A549 (cell line): ENCODE data around the gene FBXL20. TPM values are rescaled to one million over a fixed set of nuclear protein-coding genes. Genes with fewer than 3 reads are reported as not detected.

Source experiments
- ATAC-seq, 2 experiments: fragments of 200-7000 bp in 1 of 2; fragments of >200 bp in 1 of 2; cut with Nextera tagmentation in 1 of 2; cut with Tn5 transposase in 1 of 2; 3 replicates each; pipeline versions ENCODE4 v1.8.0 to v1.9.1; 2018 to 2020; ENCODE audit warnings: mild to moderate bottlenecking in 1 of 2, moderate library complexity in 1 of 2
- CTCF ChIA-PET: fragments of 300-600 bp; sonication (Branson Sonifier 250); formaldehyde crosslinking; extraction: SDS; loops from one replicate; lab custom pipeline; 2021; ENCODE audit warnings: antibody characterized with exemption, inconsistent platforms; lab: Yijun Ruan, JAX
- POLR2A ChIA-PET: fragments of 350-600 bp; formaldehyde crosslinking; extraction: SDS; loops from one replicate; lab custom pipeline; 2021; ENCODE audit warnings: antibody characterized with exemption, inconsistent platforms; lab: Yijun Ruan, JAX
- DNase-seq, 2 experiments: peaks; one replicate each; pipeline versions ENCODE4 v3.0.0 to v3.0.0-alpha.2; 2011 to 2016; ENCODE audit warnings: low read depth in 1 of 2, low spot score in 1 of 2
- FAIRE-seq: peaks from 2 replicates; lab custom pipeline; 2011; peaks lifted over from hg19 to GRCh38; lab: Jason Lieb, UNC
- H3K27ac ChIP-seq, 2 experiments: fragments of >200 bp; sonication (Bioruptor Twin); formaldehyde crosslinking; 3 replicates each; pipeline ENCODE4 v1.5.1; 2016 to 2017
- H3K4me1 ChIP-seq: fragments of >200 bp; sonication (Bioruptor Twin); formaldehyde crosslinking; 3 replicates; pipeline ENCODE4 v1.6.1; 2016
- H3K4me2 ChIP-seq: fragments of >200 bp; sonication (Bioruptor Twin); formaldehyde crosslinking; 3 replicates; pipeline ENCODE4 v1.6.1; 2016
- H3K4me3 ChIP-seq: fragments of >200 bp; sonication (Bioruptor Twin); formaldehyde crosslinking; 3 replicates; pipeline ENCODE4 v1.5.1; 2016
- H3K9me3 ChIP-seq: fragments of >200 bp; sonication (Bioruptor Twin); formaldehyde crosslinking; 3 replicates; pipeline ENCODE4 v1.6.1; 2016
- CBX2 ChIP-seq: fragments of 200-600 bp; sonication (generic); IDR thresholded peaks from 2 replicates; pipeline ENCODE4 v1.6.1; 2016; ENCODE audit warnings: low read depth, mild to moderate bottlenecking, borderline replicate concordance
- CBX8 ChIP-seq: fragments of 200-600 bp; sonication (generic); IDR thresholded peaks from 2 replicates; pipeline ENCODE4 v1.6.1; 2016
- CHD2 ChIP-seq: fragments of 150-350 bp; IDR thresholded peaks from 2 replicates; pipeline ENCODE4 v1.6.1; 2014; ENCODE audit warnings: low read length; ENCODE audit not compliant: partially characterized antibody
- EP300 ChIP-seq, 2 experiments: fragments of >200 bp; sonication (Bioruptor Twin); formaldehyde crosslinking; IDR thresholded peaks; 2 replicates in 1 of 2; 3 replicates in 1 of 2; pipeline ENCODE4 v1.6.1; 2016 to 2017
- ESRRA ChIP-seq: fragments of 150-350 bp; IDR thresholded peaks from 2 replicates; pipeline ENCODE4 v1.6.1; 2014; ENCODE audit warnings: mild to moderate bottlenecking, low read length, borderline replicate concordance
- FOSB ChIP-seq: fragments of 250-450 bp; sonication (Bioruptor Pico); IDR thresholded peaks from 2 replicates; pipeline ENCODE4 v1.5.0; 2020; ENCODE audit warnings: mild to moderate bottlenecking, moderate library complexity
- FOXS1 ChIP-seq: fragments of 250-450 bp; sonication (Bioruptor Pico); IDR thresholded peaks from 2 replicates; pipeline ENCODE4 v1.5.0; 2020; ENCODE audit warnings: mild to moderate bottlenecking, moderate library complexity
- GATA3 ChIP-seq: IDR thresholded peaks from 2 replicates; pipeline ENCODE4 v1.6.1; 2012; ENCODE audit warnings: borderline replicate concordance
- HDAC2 ChIP-seq: fragments of 200-600 bp; sonication (generic); IDR thresholded peaks from 2 replicates; pipeline ENCODE4 v1.6.1; 2016
- HEYL ChIP-seq: fragments of 250-450 bp; sonication (Bioruptor Pico); IDR thresholded peaks from 2 replicates; pipeline ENCODE4 v1.8.0; 2021; ENCODE audit warnings: mild to moderate bottlenecking, moderate library complexity
- HOXA7 ChIP-seq: fragments of 250-450 bp; sonication (Bioruptor Pico); IDR thresholded peaks from 2 replicates; pipeline ENCODE4 v1.5.0; 2020; ENCODE audit warnings: mild to moderate bottlenecking, moderate library complexity
- HOXB13 ChIP-seq: fragments of 250-450 bp; sonication (Bioruptor Pico); IDR thresholded peaks from 2 replicates; pipeline ENCODE4 v1.5.0; 2020; ENCODE audit warnings: low read depth, mild to moderate bottlenecking, moderate library complexity
- JUNB ChIP-seq: fragments of >200 bp; sonication (Bioruptor Twin); formaldehyde crosslinking; IDR thresholded peaks from 2 replicates; pipeline ENCODE4 v1.6.1; 2016
- KDM1A ChIP-seq: fragments of 200-600 bp; sonication (generic); IDR thresholded peaks from 2 replicates; pipeline ENCODE4 v1.6.1; 2016; ENCODE audit warnings: low read depth, mild to moderate bottlenecking
- KDM5A ChIP-seq: fragments of 200-600 bp; sonication (generic); IDR thresholded peaks from 2 replicates; pipeline ENCODE4 v1.6.1; 2016; ENCODE audit warnings: antibody characterized with exemption, mild to moderate bottlenecking
- MAZ ChIP-seq: fragments of 150-350 bp; IDR thresholded peaks from 2 replicates; pipeline ENCODE4 v1.6.1; 2014; ENCODE audit warnings: antibody characterized with exemption, low read depth, low read length, borderline replicate concordance
- NFE2L2 ChIP-seq: fragments of 150-350 bp; conservative IDR thresholded peaks from 2 replicates; pipeline ENCODE4 v1.6.1; 2014; ENCODE audit warnings: low read length
- NPAS2 ChIP-seq: fragments of 250-450 bp; sonication (Bioruptor Pico); IDR thresholded peaks from 2 replicates; pipeline ENCODE4 v1.8.0; 2022; ENCODE audit warnings: mild to moderate bottlenecking, moderate library complexity, borderline replicate concordance
- POLR2A ChIP-seq: IDR thresholded peaks from 2 replicates; pipeline ENCODE4 v1.6.1; 2012; ENCODE audit warnings: mild to moderate bottlenecking, low read length
- RCOR1 ChIP-seq: fragments of 150-350 bp; IDR thresholded peaks from 2 replicates; pipeline ENCODE4 v1.6.1; 2014; ENCODE audit warnings: antibody characterized with exemption, low read length, low read depth
- RFX5 ChIP-seq: fragments of 450-650 bp; IDR thresholded peaks from 2 replicates; pipeline ENCODE4 v1.7.1; 2014; ENCODE audit warnings: antibody characterized with exemption, mild to moderate bottlenecking, moderate library complexity
- RNF2 ChIP-seq: fragments of 200-600 bp; sonication (generic); IDR thresholded peaks from 2 replicates; pipeline ENCODE4 v1.6.1; 2016; ENCODE audit warnings: low read depth, mild to moderate bottlenecking, antibody characterized with exemption, moderate library complexity, borderline replicate concordance
- SMC3 ChIP-seq: fragments of >200 bp; sonication (Bioruptor Twin); formaldehyde crosslinking; IDR thresholded peaks from 3 replicates; pipeline ENCODE4 v1.6.1; 2018; ENCODE audit warnings: inconsistent platforms
- SREBF2 ChIP-seq: fragments of 450-650 bp; IDR thresholded peaks from 2 replicates; pipeline ENCODE4 v1.6.1; 2014; ENCODE audit warnings: mild to moderate bottlenecking, moderate library complexity
- TFCP2L1 ChIP-seq: fragments of 250-450 bp; sonication (Bioruptor Pico); IDR thresholded peaks from 2 replicates; pipeline ENCODE4 v1.5.0; 2021; ENCODE audit warnings: mild to moderate bottlenecking
- WGBS: methylation state at CpG from one replicate; pipeline ENCODE4 v1.1.6; 2017; ENCODE audit errors: missing lambda C conversion rate; 5-methylcytosine and 5-hydroxymethylcytosine counted together
- polyA plus RNA-seq, 4 experiments: library from polyadenylated mRNA; depleted of rRNA in 3 of 4; stranded (reverse); fragments of >200 nt; fragmentation: RNase III in 1 of 4; extraction: RNeasy Plus Mini Kit Qiagen cat#74134 plus additional on column Dnase treatment in 1 of 4; gene quantifications; 2 replicates in 3 of 4; 3 replicates in 1 of 4; pipeline ENCODE4 v1.2.3, GENCODE V29; 2011 to 2017
- TF ChIP-seq, protein P1 (sequence below): fragments of >200 bp; sonication (Bioruptor Twin); formaldehyde crosslinking; IDR thresholded peaks from 2 replicates; pipeline ENCODE4 v1.6.1; 2016
- TF ChIP-seq, protein P2 (sequence below): IDR thresholded peaks from 2 replicates; pipeline ENCODE4 v1.6.1; 2012; ENCODE audit warnings: low read depth, borderline replicate concordance
- TF ChIP-seq, protein P3 (sequence below): fragments of >200 bp; sonication (Bioruptor Twin); formaldehyde crosslinking; IDR thresholded peaks from 3 replicates; pipeline ENCODE4 v1.5.1; 2016
- TF ChIP-seq, protein P4 (sequence below): IDR thresholded peaks from 2 replicates; pipeline ENCODE4 v1.6.1; 2012
- TF ChIP-seq, protein P5 (sequence below): fragments of 150-350 bp; IDR thresholded peaks from 2 replicates; pipeline ENCODE4 v1.6.1; 2014; ENCODE audit warnings: low read depth, mild to moderate bottlenecking, low read length

The FBXL20 gene
- polyA plus RNA-seq, 2 of the 4 experiments (the other 2 are of a cell fraction) = 5.7 to 6.7 TPM

DNA sequence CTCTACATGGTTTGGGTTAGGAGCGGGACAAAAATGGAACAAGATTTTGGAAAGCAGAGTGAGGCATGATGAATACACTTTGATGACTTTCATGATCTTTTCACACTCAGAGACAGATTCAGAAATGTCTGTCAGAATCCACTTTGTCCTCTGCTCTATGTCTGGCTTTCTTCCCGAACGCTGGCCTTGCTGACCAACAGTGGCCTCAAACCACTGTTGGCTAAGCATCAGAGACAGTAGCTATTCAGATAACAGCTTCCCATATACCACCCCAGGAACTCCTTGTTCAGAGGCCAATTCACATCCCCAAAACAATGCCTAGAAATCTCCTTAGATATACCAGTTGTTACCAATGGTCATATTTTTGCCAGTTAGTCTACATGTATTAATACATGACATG, 40.9 kb downstream of the FBXL20 start:
- DNase-seq (no peak), FAIRE-seq (no peak), ATAC-seq (no peak)
- 95% methylated on average over 3 of the region's 3 CpGs for WGBS
- no peak for TF ChIP-seq CBX2
- no peak for TF ChIP-seq RFX5
- TF ChIP-seq CBX8 = no peak
- no peak for TF ChIP-seq NFE2L2
- TF ChIP-seq, protein P1, sequence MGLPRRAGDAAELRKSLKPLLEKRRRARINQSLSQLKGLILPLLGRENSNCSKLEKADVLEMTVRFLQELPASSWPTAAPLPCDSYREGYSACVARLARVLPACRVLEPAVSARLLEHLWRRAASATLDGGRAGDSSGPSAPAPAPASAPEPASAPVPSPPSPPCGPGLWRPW = no peak
- TF ChIP-seq JUNB = no peak
- TF ChIP-seq RNF2 = no peak
- TF ChIP-seq HDAC2 = no peak
- TF ChIP-seq KDM5A = no peak
- TF ChIP-seq, protein P2, sequence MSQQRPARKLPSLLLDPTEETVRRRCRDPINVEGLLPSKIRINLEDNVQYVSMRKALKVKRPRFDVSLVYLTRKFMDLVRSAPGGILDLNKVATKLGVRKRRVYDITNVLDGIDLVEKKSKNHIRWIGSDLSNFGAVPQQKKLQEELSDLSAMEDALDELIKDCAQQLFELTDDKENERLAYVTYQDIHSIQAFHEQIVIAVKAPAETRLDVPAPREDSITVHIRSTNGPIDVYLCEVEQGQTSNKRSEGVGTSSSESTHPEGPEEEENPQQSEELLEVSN = no peak
- TF ChIP-seq, protein P3, sequence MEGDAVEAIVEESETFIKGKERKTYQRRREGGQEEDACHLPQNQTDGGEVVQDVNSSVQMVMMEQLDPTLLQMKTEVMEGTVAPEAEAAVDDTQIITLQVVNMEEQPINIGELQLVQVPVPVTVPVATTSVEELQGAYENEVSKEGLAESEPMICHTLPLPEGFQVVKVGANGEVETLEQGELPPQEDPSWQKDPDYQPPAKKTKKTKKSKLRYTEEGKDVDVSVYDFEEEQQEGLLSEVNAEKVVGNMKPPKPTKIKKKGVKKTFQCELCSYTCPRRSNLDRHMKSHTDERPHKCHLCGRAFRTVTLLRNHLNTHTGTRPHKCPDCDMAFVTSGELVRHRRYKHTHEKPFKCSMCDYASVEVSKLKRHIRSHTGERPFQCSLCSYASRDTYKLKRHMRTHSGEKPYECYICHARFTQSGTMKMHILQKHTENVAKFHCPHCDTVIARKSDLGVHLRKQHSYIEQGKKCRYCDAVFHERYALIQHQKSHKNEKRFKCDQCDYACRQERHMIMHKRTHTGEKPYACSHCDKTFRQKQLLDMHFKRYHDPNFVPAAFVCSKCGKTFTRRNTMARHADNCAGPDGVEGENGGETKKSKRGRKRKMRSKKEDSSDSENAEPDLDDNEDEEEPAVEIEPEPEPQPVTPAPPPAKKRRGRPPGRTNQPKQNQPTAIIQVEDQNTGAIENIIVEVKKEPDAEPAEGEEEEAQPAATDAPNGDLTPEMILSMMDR = no peak
- TF ChIP-seq EP300 (IDR thresholded peaks at IDR 0.05) = no peak
- no peak for TF ChIP-seq CHD2
- TF ChIP-seq POLR2A = no peak
- TF ChIP-seq FOXS1 (CRISPR knock-in tag) = no peak
- no peak for TF ChIP-seq SREBF2
- no peak for TF ChIP-seq TFCP2L1 (CRISPR knock-in tag)
- no peak for TF ChIP-seq GATA3
- POLR2A ChIA-PET = no interaction called here
- H3K4me2 ChIP-seq = no peak overlapping the region
- no peak overlapping the region for H3K4me3 ChIP-seq
- H3K27ac ChIP-seq = no peak overlapping the region
- H3K9me3 ChIP-seq = no peaks in the 10 kb centered on the region
- H3K4me1 ChIP-seq = peaks cover 25% of the 10 kb centered on the region
- CTCF ChIA-PET = no interaction called here

DNA sequence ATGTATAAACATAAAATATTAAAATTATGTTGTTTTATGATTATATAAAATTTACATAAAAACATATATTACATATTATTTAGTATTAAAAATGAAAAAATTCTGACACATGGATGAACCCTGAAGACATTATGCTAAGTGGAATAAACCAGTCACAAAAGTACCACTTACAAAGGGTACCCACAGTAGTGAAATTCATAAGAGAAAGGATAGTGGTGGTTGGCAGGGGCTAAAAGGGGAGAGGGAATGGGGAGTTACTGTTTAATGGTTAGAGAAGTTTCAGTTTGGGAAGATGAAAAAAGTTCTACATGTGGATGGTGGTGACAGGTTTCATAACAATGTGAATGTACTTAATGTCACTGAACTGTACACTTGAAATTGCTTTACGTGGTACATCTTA, 41.4 kb downstream of the FBXL20 start:
- no peak for TF ChIP-seq RCOR1
- TF ChIP-seq, all 56 proteins: peak for 0
- ChIA-PET CTCF (no interaction called here), POLR2A (no interaction called here)
- WGBS = 92% methylated on average over 1 of the region's 1 CpG
- Histone ChIP-seq H3K4me3 (no peak overlapping the region), H3K9me3 (no peaks in the 10 kb centered on the region), H3K27ac (no peak overlapping the region), H3K4me2 (no peak overlapping the region), H3K4me1 (peaks cover 22% of the 10 kb centered on the region)
- FAIRE-seq = no peak
- ATAC-seq = no peak
- no peak for DNase-seq

DNA sequence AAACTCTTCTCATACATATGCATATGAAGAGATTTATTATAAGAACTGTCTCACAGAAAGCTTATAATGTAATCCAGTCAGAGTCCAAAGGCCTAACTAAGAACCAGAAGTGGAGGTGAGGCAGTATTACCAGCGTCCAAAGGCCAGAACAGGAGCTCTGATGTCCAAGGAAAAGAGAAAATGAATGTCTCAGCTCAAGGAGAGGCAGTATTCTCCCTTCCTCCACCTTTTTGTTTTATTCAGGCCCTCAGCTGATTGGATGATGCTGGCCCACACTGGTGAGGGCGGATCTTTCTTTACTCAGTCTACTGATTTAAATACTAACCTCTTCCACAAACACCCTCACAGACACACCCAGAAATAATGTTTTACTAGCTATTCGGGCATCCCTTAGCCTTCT, 43.4 kb downstream of the FBXL20 start:
- H3K4me2 ChIP-seq = peak overlapping the region; percentile 27
- H3K27ac ChIP-seq = peak overlapping the region in 1 of 2 experiments; percentile 27; a peak in 1 of 6 replicates
- H3K4me1 ChIP-seq = peaks cover 22% of the 10 kb centered on the region
- POLR2A ChIA-PET = no interaction called here
- no peak for FAIRE-seq
- peak in 1 of 2 experiments; percentile 23 for DNase-seq
- ATAC-seq = peak in 1 of 2 experiments; percentile 66; a peak in 3 of 6 replicates
- WGBS = 43% methylated on average over 3 of the region's 3 CpGs
- no peak overlapping the region for H3K4me3 ChIP-seq
- CTCF ChIA-PET = interaction anchor here (0.7 to 3.4 kb wide), 4 partner anchors 22 to 113 kb away, joined by 3 to 11 read pairs (median 4); no protein-coding TSS in a partner anchor
- H3K9me3 ChIP-seq = no peaks in the 10 kb centered on the region
- TF ChIP-seq NPAS2 (no peak), FOSB (CRISPR knock-in tag) (no peak), HEYL (CRISPR knock-in tag) (no peak), KDM1A (no peak), MAZ (no peak), CBX8 (no peak), RCOR1 (no peak), ESRRA (no peak), SMC3 (no peak), HOXA7 (no peak), HOXB13 (CRISPR knock-in tag) (no peak)
- TF ChIP-seq, protein P1 = no peak
- TF ChIP-seq, protein P4, sequence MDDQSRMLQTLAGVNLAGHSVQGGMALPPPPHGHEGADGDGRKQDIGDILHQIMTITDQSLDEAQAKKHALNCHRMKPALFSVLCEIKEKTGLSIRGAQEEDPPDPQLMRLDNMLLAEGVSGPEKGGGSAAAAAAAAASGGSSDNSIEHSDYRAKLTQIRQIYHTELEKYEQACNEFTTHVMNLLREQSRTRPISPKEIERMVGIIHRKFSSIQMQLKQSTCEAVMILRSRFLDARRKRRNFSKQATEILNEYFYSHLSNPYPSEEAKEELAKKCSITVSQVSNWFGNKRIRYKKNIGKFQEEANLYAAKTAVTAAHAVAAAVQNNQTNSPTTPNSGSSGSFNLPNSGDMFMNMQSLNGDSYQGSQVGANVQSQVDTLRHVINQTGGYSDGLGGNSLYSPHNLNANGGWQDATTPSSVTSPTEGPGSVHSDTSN = no peak
- TF ChIP-seq, protein P3 = no peak
- TF ChIP-seq, protein P5, sequence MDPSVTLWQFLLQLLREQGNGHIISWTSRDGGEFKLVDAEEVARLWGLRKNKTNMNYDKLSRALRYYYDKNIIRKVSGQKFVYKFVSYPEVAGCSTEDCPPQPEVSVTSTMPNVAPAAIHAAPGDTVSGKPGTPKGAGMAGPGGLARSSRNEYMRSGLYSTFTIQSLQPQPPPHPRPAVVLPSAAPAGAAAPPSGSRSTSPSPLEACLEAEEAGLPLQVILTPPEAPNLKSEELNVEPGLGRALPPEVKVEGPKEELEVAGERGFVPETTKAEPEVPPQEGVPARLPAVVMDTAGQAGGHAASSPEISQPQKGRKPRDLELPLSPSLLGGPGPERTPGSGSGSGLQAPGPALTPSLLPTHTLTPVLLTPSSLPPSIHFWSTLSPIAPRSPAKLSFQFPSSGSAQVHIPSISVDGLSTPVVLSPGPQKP = no peak
